HFF-Myc (cell line): ENCODE data around the gene SLC22A5.
A peak's percentile ranks its signal among the peaks of the same experiment; 100 is the strongest.

Experiments
- DNase-seq: peaks from one replicate; pipeline ENCODE4 v3.0.0-alpha.2; 2011; ENCODE audit warnings: low read depth; ENCODE audit errors: extremely low read depth
- H3K4me3 ChIP-seq: replicated peaks from 2 replicates; pipeline ENCODE4 v1.5.1; 2011; ENCODE audit warnings: low read depth, mild to moderate bottlenecking, control low read depth, low read length
- TF ChIP-seq, protein P1 (sequence below): IDR thresholded peaks from 2 replicates; pipeline ENCODE4 v1.5.1; 2012; ENCODE audit warnings: mild to moderate bottlenecking, low read depth, low read length, control low read depth; ENCODE audit errors: missing control alignments

SLC22A5 gene

DNA sequence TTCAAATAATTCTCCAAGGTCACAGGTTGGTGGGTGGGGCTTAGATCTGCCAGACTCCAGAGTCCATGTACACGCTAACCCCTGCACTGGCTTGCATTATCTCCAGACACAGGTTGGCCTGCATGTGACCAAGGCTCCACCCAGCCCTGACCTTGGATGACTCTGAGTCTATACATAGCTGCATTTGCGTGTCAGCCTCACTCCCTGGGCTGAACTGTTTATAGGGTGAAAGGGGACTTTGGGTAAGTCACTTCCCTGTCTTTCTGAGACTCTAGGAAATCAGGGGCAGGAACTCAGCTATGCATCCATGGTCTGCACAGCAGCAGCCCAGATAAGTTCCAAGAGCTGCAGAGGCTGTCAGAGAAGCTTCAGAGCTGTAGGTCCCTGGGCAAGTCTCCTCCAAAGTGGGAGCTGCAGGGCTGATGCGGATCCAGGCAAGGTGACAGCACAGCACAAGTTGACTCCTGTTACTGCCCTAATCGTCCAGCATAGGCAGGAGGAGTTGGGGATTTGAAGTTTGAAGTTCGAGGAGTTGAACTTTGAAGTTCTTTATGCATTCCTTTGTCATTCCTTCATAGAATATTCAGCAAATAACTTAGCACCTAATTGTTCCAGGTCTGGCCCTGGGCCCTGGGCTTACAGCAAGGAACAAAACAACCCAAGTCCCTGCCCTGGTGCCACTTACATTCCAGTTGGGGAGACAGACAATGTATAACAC, 53.4 kb downstream of the SLC22A5 start:
- no peak for DNase-seq
- TF ChIP-seq, protein P1, sequence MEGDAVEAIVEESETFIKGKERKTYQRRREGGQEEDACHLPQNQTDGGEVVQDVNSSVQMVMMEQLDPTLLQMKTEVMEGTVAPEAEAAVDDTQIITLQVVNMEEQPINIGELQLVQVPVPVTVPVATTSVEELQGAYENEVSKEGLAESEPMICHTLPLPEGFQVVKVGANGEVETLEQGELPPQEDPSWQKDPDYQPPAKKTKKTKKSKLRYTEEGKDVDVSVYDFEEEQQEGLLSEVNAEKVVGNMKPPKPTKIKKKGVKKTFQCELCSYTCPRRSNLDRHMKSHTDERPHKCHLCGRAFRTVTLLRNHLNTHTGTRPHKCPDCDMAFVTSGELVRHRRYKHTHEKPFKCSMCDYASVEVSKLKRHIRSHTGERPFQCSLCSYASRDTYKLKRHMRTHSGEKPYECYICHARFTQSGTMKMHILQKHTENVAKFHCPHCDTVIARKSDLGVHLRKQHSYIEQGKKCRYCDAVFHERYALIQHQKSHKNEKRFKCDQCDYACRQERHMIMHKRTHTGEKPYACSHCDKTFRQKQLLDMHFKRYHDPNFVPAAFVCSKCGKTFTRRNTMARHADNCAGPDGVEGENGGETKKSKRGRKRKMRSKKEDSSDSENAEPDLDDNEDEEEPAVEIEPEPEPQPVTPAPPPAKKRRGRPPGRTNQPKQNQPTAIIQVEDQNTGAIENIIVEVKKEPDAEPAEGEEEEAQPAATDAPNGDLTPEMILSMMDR = no peak
- H3K4me3 ChIP-seq = no peak overlapping the region

DNA sequence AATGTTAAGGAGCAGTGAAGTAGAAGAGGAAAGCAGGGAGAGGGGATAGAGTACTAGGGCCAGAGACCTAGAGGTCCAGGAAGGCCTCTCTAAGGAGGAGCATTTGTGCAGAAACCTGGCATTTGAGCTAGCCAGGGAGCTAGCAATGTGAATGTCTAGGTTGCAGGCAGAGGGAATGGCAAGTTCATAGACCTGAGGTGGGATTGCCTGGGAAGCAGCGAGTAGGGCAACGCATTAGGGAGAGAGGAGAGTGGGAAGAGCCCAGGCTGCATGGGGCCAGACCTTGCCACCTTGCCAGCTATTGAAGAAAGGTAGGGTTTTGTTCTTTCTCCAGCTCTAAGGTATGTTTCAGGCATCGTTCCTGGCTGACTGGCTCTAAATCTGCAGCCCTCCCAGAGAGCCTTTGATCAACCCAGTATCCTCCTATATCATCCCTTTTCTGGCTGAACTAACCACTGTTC, 54.0 kb downstream of the SLC22A5 start:
- TF ChIP-seq, protein P1 = no peak
- H3K4me3 ChIP-seq = no peak overlapping the region
- DNase-seq = no peak

DNA sequence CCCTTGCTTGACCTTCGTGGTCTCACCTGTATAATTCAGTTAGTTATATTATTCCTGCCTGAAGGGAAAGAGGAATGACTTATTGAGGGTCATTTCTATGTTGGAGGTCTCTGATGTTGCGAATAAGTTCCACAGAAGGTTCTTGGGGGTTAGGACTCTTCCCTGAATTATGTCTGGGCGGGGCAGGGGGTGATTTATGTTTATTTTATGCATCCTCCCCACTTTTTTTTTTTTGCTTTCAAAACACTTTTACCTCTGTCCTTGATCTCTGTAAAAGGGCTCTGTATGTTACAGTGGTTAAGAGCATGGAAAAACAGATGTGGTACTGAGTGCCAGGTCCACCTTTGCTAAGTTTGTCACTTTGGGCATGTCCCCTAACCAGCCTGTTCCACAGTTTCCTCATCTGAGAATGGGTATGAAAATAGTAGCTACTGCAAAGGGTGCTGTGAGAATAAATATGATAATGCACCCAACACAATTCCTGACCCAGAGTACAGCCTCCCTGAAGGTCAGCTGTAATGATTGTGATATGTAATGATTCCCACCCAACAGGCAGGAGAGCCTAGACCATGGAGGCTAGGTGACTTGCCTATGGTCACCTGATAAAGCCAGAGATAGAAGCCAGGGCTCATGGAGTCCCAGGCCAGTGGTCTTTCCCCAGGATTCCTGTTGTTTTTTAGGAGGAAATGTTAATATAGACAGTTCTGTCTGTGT, 54.8 kb downstream of the SLC22A5 start:
- no peak for DNase-seq
- TF ChIP-seq, protein P1 = no peak
- H3K4me3 ChIP-seq = no peak overlapping the region

DNA sequence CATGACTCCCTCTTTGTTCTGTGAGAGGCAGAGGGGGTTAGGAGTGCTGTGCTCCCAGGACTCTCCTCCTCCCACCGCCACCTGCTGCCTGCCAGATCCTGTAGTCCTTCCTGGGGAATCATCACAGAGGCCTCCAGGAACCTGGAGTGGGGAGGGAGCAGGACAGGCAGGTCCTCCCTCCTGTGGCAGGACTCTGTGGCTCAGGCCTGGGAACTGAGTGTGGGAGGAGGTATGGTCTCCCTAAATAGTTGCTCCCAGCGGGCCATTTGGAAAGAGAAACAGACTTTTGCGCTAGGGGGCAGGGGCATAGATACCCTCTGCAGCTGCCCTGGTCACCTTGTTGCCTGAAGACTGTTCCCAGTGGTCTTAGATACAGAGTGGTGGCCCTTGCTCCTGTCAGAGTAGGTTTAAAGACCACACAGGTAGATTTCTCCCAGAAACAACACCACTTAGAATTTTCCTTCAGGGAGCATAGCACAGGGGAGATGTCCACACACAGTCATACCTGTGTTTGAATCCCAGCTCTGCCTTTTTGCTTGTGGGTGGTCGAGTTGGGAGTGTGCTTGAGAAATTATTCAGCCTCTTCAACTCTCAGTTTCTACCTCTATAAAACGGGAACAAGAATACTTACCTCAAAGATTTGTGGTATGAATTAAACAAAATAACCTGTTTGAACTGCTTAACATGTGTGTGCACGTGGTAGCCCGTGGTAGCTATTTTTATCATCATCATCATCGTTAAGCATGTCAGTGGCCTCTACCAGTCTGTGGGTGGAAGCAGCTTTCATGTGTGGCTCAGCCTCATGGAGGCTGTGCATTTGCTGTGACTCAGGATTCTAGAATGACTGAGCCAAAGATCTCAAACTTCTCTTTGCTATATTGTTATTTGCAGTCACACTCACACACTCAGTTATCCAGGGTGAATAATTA, 55.8 kb downstream of the SLC22A5 start:
- TF ChIP-seq, protein P1 = no peak
- H3K4me3 ChIP-seq = no peak overlapping the region

DNA sequence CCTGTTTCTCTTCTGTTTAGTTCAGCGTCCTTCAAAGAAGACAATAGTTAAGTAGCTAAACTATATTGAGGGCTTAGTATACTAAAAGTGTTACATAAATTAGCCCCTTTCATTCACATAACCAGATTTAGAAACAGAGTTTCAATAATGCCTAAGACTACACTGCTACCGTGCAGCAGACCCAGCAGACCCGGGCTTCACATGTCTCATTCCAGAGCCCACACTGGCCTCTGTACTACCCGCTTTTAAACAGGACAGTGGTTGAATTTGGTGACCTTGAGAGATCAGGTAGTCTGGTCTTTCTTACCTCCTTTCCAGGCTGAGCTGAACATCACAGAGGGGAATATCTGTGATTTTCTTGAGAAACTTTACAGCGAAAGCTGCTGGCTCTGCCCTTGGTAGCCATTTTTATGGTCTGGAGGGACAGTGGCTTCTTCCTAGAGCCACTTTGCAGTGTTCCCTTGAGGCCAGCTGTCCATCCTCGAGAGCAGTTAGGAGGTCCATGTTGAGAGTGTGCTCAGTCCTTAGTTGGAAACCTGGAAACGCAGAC, 56.5 kb downstream of the SLC22A5 start:
- TF ChIP-seq, protein P1 = no peak
- no peak overlapping the region for H3K4me3 ChIP-seq

More for the DNA sequence above, 55.8 kb downstream of the SLC22A5 start:
- DNase-seq = no peak

DNA sequence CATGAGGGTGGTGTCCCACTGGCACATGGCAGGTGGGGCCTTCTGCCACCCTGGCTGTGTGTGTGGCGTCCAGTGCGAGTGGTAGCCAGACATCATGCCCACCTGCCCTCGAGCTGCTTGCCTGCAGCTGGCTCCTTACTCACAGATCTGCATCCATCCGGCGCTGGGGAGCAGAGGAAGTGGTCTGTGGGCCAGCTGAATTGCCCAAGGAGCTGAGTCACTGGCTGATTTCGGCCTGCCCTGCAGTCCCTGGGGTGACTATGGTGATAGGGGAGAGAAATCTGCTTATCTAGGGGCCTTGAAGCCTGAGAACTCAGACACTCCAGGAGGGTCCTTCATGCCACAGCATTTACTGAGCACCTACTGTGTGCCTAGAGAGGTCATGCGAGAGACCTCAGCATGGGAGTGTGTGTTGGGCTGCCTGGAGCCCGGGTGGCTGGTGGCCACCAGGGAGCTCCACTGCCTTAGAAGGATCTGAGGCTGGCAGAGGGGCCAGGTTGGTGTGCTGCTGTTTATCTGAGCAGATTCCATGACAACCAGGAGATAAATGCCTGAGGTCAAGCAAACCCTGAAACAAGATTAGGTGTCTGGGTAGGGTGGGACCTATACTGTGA, 57.1 kb downstream of the SLC22A5 start:
- H3K4me3 ChIP-seq = no peak overlapping the region
- TF ChIP-seq, protein P1 = peak; percentile 55
- peak; percentile 81 for DNase-seq

More for the DNA sequence above, 56.5 kb downstream of the SLC22A5 start:
- DNase-seq = no peak
